IPS-20b (cell line): ENCODE results near the gene KCNJ18.
"Not testable (repeated sequence)": the region's sequence is repeated elsewhere in the genome, so short reads cannot be mapped to it uniquely, and the experiment has no call there.

Experiments
- H3K27ac ChIP-seq: one replicate; pipeline ENCODE4 v1.5.1; 2013; ENCODE audit warnings: low read length
- H3K27me3 ChIP-seq: 2 replicates; pipeline ENCODE4 v1.6.1; 2013; ENCODE audit warnings: mild to moderate bottlenecking, low read length, inconsistent platforms; ENCODE audit not compliant: insufficient read depth
- H3K36me3 ChIP-seq: 2 replicates; pipeline ENCODE4 v1.6.1; 2013; ENCODE audit warnings: low read depth, mild to moderate bottlenecking, inconsistent platforms, low read length, moderate library complexity; ENCODE audit not compliant: insufficient read depth
- H3K4me1 ChIP-seq: 2 replicates; pipeline ENCODE4 v1.6.1; 2013; ENCODE audit warnings: mild to moderate bottlenecking, control low read depth, inconsistent platforms, low read length, moderate library complexity; ENCODE audit not compliant: insufficient read depth
- H3K4me3 ChIP-seq: 2 replicates; pipeline ENCODE4 v1.5.1; 2013; ENCODE audit warnings: mild to moderate bottlenecking, low read length, inconsistent platforms
- H3K9ac ChIP-seq: 2 replicates; pipeline ENCODE4 v1.6.1; 2013; ENCODE audit warnings: low read depth, mild to moderate bottlenecking, inconsistent platforms, low read length, moderate library complexity
- H3K9me3 ChIP-seq: 2 replicates; pipeline ENCODE4 v1.6.1; 2013; ENCODE audit warnings: mild to moderate bottlenecking, low read depth, low read length, inconsistent platforms; ENCODE audit not compliant: insufficient read depth

Gene KCNJ18

DNA sequence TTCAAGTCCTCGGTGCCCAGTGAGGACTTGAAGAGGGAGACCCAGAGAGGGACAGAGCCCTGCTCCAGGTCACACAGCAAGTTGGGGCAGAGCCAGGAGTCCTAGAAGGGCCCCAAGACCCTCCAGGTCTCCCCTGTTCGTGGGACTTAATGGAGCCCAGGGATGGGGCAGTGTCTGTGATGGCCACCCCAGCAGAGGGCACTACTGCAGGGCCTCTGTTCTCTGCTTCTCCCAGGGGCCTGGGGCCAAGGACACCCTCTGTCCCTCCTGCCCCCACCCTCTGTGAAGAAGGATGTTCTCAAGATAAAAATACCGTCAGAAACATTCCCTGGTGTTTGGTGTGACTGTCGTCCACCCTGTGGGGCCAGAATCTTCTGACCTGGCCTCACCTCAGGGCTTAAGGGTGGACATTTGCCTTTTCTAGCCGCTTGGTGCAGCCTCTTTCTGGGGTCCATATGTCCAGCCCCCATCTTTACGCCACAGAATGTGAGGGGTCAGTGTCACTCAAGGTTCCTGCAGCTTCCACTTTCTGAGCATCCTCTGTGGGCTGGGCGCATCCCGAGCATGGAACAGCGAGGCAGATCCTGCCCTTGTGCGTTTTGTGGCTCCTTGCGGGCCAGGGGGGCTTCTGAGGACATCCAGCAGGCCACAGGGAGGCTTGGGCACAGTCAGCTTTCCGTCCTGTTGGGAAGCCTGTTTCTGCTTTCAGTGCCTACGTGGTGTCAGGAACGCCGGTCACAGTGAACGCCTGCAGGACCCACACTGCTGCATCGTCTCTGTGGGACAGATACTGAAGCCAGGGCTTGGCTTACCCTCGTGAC is at the start of gene KCNJ18:
Gene KCNJ18 (plus strand): TSS at position 641 of the 821 bp plus-strand sequence. CDS start 10,264 bp downstream, outside the sequence.
- not testable (repeated sequence) for H3K9me3 ChIP-seq, H3K36me3 ChIP-seq, H3K4me1 ChIP-seq, H3K27ac ChIP-seq, H3K4me3 ChIP-seq, H3K27me3 ChIP-seq, H3K9ac ChIP-seq

DNA sequence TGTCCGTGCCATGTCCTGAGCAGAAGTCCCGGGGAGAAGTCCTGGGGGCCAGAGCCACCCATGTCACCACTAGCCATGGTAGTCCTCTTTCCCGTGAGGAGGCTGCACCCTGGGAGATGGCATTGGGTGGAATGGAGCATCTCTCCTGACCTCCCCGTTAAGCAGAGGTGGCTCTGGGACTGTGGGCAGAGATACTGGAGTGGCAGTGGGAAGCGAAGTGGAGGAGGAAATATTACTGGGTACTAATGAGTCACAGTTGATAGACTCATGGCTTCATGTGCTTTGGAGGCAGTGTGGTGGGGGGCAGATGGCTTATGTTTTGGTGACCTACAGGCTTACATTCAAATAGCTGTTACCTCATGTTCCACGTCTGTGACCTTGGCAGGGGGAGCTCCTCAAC is 44.2 kb upstream of the KCNJ18 start:
- H3K9ac ChIP-seq, H3K4me1 ChIP-seq, H3K4me3 ChIP-seq, H3K36me3 ChIP-seq, H3K9me3 ChIP-seq, H3K27me3 ChIP-seq, H3K27ac ChIP-seq: not testable (repeated sequence)

DNA sequence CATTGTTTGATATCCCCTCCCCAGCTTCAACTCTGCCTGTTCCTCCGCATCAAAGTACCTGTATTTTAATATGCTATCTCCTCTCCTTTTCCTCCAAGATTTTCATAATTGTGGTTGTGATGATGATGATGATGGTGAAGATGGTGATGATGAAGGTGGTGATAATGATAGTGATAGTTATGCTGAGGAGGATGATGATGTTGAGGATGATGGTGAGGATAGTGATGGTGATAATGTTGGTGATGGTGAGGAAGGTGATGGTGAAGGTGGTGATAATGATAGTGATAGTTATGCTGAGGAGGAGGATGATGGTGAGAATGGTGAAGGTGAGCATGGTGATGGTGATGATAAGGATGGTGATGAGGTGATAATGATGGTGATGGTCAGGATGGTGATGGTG is 42.3 kb upstream of the KCNJ18 start:
- H3K27me3 ChIP-seq, H3K9me3 ChIP-seq, H3K36me3 ChIP-seq, H3K9ac ChIP-seq, H3K27ac ChIP-seq, H3K4me1 ChIP-seq, H3K4me3 ChIP-seq: not testable (repeated sequence)

DNA sequence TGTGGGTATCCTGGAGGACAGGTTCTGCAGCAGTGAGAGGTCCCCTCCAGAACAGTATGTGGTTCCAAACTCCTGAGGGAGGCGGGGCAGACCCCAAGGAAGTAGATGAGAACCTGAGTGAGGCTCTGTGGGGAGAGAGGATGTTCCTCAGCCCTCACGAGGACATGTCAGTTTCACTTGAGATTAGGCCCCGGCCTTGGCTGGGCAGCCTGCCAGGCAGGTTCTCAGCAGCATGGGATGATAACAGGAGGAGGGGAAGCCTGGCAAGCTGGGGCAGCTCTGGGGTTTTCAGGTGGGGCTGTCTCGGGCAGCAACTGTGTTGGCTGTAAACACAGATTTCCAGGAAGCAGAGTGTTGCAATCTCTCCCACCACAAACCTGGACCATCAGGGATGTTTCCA is 40.3 kb upstream of the KCNJ18 start:
- H3K27ac ChIP-seq, H3K9me3 ChIP-seq, H3K4me3 ChIP-seq, H3K4me1 ChIP-seq, H3K36me3 ChIP-seq, H3K9ac ChIP-seq, H3K27me3 ChIP-seq: not testable (repeated sequence)

DNA sequence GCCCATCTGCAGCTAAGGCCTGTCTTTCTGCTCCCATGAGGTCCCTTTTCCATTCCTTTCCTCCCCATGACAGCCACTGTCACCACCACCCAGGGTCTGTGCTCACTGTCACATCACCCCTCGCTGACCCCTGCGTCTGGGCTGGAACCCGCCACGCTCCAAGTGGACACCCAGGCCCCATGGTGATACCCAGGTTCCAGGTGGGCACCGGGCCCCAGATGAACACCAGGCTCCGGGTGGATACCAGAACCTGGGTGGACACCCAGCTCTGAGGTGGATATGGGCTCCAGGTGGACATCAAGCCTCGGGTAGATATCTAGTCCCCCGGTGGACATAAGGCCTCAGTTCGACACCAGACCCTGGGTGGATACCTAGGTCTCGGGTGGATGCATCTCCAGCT is 39.1 kb upstream of the KCNJ18 start:
- H3K4me3 ChIP-seq, H3K9me3 ChIP-seq, H3K4me1 ChIP-seq, H3K27me3 ChIP-seq, H3K36me3 ChIP-seq, H3K27ac ChIP-seq, H3K9ac ChIP-seq: not testable (repeated sequence)

DNA sequence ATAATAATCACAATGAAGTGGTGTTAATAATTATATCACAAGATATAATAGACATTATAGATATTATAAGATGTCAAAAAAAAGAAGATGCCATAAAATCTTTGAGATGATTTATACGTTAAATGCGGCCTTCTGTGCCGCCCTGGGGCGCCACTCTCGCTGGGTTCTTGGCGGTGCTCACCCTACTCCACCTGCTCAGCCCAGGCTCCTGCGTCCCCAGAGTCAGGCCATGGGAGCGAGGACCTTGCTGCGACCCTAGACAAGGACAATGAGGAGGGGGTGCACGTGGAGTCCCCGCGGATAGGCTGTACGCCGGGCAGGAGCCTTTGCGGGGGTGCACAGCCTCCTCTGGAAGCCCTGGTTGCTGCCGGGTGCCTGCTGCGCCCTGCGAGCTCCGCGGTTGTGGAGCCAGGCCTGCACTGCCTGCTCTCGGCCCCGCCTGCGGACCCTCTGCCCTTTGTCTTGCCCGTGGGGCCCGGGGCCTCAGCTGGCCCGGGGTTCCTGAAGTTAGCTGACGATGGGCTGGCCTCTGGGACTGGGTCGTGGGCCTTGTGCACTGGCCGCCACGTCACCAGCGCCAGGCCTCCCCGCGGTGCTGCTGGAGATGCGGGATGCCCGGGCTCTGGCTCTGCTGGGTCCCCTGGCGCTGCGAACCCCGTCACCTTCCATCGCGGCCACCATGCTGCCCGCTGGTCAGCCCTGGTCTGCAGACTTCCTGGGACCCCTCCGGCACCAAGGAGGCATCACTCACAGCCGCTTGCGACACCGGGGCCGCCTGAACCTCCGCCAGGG is 35.6 kb upstream of the KCNJ18 start:
- H3K9ac ChIP-seq, H3K27me3 ChIP-seq, H3K36me3 ChIP-seq, H3K4me1 ChIP-seq, H3K9me3 ChIP-seq, H3K27ac ChIP-seq, H3K4me3 ChIP-seq: not testable (repeated sequence)

DNA sequence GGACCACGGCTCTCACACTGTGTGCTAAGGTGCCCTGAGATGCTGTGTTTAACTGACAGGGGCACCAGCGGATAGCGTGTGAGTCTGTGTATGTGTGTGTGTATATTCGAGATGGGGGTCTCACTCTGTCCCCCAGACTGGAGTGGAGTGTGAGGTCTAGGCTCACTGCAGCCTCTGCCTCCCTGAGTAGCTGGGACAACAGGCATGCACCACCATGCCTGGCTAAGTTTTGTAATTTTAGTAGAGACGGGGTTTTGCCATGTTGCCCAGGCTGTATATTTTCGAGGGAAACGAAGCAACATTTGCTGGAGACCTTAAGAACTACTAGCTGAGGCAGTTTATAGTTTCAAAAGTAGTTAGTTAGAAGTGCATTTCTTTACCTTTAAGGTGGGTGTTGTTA is 32.7 kb upstream of the KCNJ18 start:
- H3K9ac ChIP-seq, H3K4me1 ChIP-seq, H3K4me3 ChIP-seq, H3K27me3 ChIP-seq, H3K27ac ChIP-seq, H3K36me3 ChIP-seq: not testable (repeated sequence)
- H3K9me3 ChIP-seq, result peaks cover 15% of the 10 kb centered on the region

DNA sequence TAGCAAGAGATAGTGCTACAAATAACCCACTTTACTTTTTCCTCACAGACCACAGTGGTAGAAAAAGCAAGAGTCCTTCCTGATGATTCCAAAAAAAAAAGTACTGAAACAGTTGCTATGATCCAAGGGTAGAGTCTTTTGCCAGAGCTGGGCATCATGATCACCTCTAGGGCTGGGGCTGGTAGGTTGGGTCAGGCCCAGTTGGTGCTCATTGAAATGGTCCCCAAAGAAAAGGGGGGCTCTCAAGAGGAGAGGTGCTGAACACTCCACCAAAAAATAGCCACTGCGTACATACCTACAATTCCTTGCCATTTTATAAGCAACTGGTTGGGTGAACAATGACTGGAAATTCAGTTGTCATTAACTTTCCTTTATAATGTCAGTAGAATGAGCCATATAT is 30.9 kb upstream of the KCNJ18 start:
- H3K9me3 ChIP-seq, result peaks cover 20% of the 10 kb centered on the region
- H3K9ac ChIP-seq, H3K4me3 ChIP-seq, H3K36me3 ChIP-seq, H3K4me1 ChIP-seq, H3K27me3 ChIP-seq, H3K27ac ChIP-seq: not testable (repeated sequence)

DNA sequence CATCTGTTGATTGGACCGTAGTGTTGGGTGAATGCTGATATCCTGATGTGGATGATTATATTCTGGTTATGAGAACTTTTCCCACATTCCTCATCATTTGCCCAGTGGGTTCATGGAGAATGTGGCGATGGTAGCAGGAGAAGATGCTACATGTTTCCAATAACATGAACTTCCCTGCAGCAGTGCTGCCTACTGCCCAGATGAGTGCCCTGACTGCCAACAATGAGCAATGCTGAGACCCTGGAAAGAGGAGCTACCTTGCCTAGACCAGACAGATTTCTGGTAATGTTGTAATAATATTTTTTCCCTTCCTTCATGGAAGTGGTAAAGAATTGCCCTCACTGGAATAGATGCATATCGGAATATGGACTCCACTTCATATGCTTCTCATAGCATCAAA is 29.2 kb upstream of the KCNJ18 start:
- Histone ChIP-seq H3K9me3 (peaks cover 23% of the 10 kb centered on the region), H3K4me1 (peaks cover 11% of the 10 kb centered on the region; the same call in 1 of the 2 replicates)
- H3K36me3 ChIP-seq, result not testable (repeated sequence)

DNA sequence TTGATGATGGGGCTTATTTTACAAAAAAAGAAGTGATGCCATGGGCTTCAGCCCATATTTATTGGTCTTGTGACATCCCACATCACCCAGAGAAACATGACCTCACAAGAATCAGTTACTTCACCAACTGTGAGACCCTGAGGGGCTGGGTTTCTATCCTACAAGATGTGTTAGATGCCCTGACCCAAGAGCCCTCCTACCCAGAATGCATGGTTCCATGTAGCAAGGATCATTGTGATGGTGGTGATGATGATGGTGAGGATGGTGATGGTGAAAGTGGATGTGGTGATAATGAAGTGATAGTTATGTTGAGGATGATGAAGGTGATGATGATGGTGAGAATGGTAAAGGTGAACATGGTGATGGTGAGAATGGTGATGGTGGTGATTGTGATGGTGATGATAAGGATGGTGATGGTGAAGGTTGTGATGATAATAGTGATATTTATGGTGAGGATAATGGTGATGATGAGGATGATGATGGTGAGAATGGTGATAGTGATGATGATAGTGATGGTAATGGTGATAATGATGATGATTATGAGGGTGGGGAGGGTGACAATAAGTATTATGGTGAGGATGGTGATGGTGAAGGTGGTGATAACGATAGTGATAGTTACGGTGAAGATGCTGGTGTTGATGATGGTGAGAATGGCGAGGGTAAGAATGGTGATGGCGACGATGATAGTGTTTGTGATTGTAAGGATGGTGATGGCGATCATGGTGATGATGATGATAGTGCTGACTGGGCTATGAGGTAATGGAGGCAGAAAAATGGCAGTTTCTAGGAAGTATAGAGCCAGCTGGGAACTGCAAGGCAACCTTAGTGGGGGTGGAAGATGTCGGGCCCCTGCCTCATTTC is 28.5 kb upstream of the KCNJ18 start:
- not testable (repeated sequence) for H3K4me3 ChIP-seq, H3K27ac ChIP-seq, H3K27me3 ChIP-seq, H3K36me3 ChIP-seq, H3K9ac ChIP-seq
- Histone ChIP-seq H3K9me3 (peaks cover 23% of the 10 kb centered on the region), H3K4me1 (peaks cover 11% of the 10 kb centered on the region; the same call in 1 of the 2 replicates)

More for the DNA sequence above, 29.2 kb upstream of the KCNJ18 start:
- not testable (repeated sequence) for H3K27me3 ChIP-seq, H3K27ac ChIP-seq, H3K4me3 ChIP-seq, H3K9ac ChIP-seq

DNA sequence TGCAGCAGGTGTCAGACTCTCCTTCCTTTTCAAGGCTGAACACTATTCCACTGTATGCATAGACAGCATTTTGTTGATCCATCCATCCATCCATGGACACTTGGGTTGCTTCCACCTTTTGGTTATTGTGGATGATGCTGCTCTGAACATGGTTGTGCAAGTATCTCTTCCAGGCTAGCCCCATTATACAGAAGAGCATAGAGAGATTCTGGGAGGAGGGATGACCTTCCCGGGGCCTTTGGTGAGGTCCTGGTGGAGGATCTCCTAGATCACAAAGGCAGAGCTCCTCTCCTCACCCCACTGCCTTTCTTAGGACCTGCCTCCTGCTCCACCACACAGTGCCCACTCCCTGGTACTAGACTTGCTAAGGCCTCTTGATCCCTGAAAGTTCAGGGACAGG is 27.2 kb upstream of the KCNJ18 start:
- not testable (repeated sequence) for H3K36me3 ChIP-seq, H3K27ac ChIP-seq, H3K4me3 ChIP-seq, H3K9ac ChIP-seq
- Histone ChIP-seq H3K4me1 (peaks cover 14% of the 10 kb centered on the region; the same call in 1 of the 2 replicates), H3K9me3 (peaks cover 23% of the 10 kb centered on the region), H3K27me3 (peaks cover 12% of the 10 kb centered on the region)
